H9 (cell line): Measurements from ENCODE around the gene GRM5. TPM values are rescaled to one million over a fixed set of nuclear protein-coding genes. Genes with fewer than 3 reads are reported as not detected.

Experiments used
- DNase-seq: peaks from one replicate; pipeline ENCODE4 v3.0.0-alpha.2; 2017
- H2AFZ ChIP-seq: one replicate; pipeline ENCODE4 v1.6.1; 2013; ENCODE audit warnings: mild to moderate bottlenecking, low read length, control low read depth, moderate library complexity
- H2AK5ac ChIP-seq: 2 replicates; pipeline ENCODE4 v1.6.1; 2013; ENCODE audit warnings: low read length, control low read depth, mixed read lengths; ENCODE audit not compliant: insufficient read length
- H2BK120ac ChIP-seq: one replicate; pipeline ENCODE4 v1.6.1; 2013; ENCODE audit warnings: low read depth, mild to moderate bottlenecking, low read length, control low read depth, inconsistent platforms; ENCODE audit not compliant: poor library complexity, severe bottlenecking
- H2BK12ac ChIP-seq: 2 replicates; pipeline ENCODE4 v1.6.1; 2013; ENCODE audit warnings: low read length, control low read depth, mixed read lengths, low read depth; ENCODE audit not compliant: insufficient read length
- H2BK15ac ChIP-seq: 2 replicates; pipeline ENCODE4 v1.6.1; 2013; ENCODE audit warnings: low read depth, low read length, control low read depth
- H2BK20ac ChIP-seq: one replicate; pipeline ENCODE4 v1.6.1; 2013; ENCODE audit warnings: low read depth, mild to moderate bottlenecking, low read length, control low read depth, inconsistent platforms; ENCODE audit not compliant: poor library complexity, severe bottlenecking
- H2BK5ac ChIP-seq: 2 replicates; pipeline ENCODE4 v1.6.1; 2013; ENCODE audit warnings: low read length, control low read depth, mixed read lengths; ENCODE audit not compliant: insufficient read length
- H3K14ac ChIP-seq: 2 replicates; pipeline ENCODE4 v1.6.1; 2013; ENCODE audit warnings: low read length, control low read depth; ENCODE audit not compliant: insufficient read depth
- H3K18ac ChIP-seq: 2 replicates; pipeline ENCODE4 v1.6.1; 2013; ENCODE audit warnings: low read depth, mild to moderate bottlenecking, mixed read lengths, low read length, control low read depth; ENCODE audit not compliant: insufficient read length
- H3K23ac ChIP-seq: 2 replicates; pipeline ENCODE4 v1.6.1; 2013; ENCODE audit warnings: low read length, control low read depth, mixed read lengths, low read depth; ENCODE audit not compliant: insufficient read length
- H3K23me2 ChIP-seq: 2 replicates; pipeline ENCODE4 v1.6.1; 2013; ENCODE audit warnings: low read depth, mild to moderate bottlenecking, mixed read lengths, low read length, control low read depth; ENCODE audit not compliant: insufficient read length, poor library complexity, severe bottlenecking
- H3K27ac ChIP-seq: 2 replicates; pipeline ENCODE4 v1.5.1; 2013; ENCODE audit warnings: low read length, control low read depth, mixed read lengths, low read depth; ENCODE audit not compliant: insufficient read length
- H3K27me3 ChIP-seq: 2 replicates; pipeline ENCODE4 v1.6.1; 2013; ENCODE audit warnings: low read length, control low read depth, inconsistent platforms; ENCODE audit not compliant: insufficient read depth
- H3K4ac ChIP-seq: 2 replicates; pipeline ENCODE4 v1.6.1; 2013; ENCODE audit warnings: low read depth, mild to moderate bottlenecking, control low read depth, inconsistent platforms, low read length, moderate library complexity
- H3K4me1 ChIP-seq: 2 replicates; pipeline ENCODE4 v1.6.1; 2013; ENCODE audit warnings: low read length, control low read depth, inconsistent platforms; ENCODE audit not compliant: insufficient read depth
- H3K4me2 ChIP-seq: 2 replicates; pipeline ENCODE4 v1.6.1; 2013; ENCODE audit warnings: low read length, control low read depth, mixed read lengths; ENCODE audit not compliant: insufficient read length, insufficient read depth
- H3K56ac ChIP-seq: 2 replicates; pipeline ENCODE4 v1.6.1; 2013; ENCODE audit warnings: low read depth, mild to moderate bottlenecking, mixed read lengths, low read length, control low read depth; ENCODE audit not compliant: insufficient read length
- H3K79me1 ChIP-seq: 2 replicates; pipeline ENCODE4 v1.6.1; 2013; ENCODE audit warnings: low read depth, mild to moderate bottlenecking, moderate library complexity, low read length, control low read depth, inconsistent platforms; ENCODE audit not compliant: insufficient read depth, poor library complexity, severe bottlenecking
- H3K79me2 ChIP-seq: 2 replicates; pipeline ENCODE4 v1.6.1; 2013; ENCODE audit warnings: low read length, control low read depth, inconsistent platforms; ENCODE audit not compliant: insufficient read depth
- H3K9ac ChIP-seq: 2 replicates; pipeline ENCODE4 v1.6.1; 2013; ENCODE audit warnings: low read length, control low read depth, mixed read lengths; ENCODE audit not compliant: insufficient read length; ENCODE audit errors: extremely low read depth
- H3K9me3 ChIP-seq: one replicate; pipeline ENCODE4 v1.6.1; 2013; ENCODE audit warnings: low read depth, low read length, inconsistent platforms; ENCODE audit not compliant: control insufficient read depth
- H3T11ph ChIP-seq: one replicate; pipeline ENCODE4 v1.6.1; 2013; ENCODE audit warnings: mild to moderate bottlenecking, low read length, control low read depth, inconsistent platforms
- H4K20me1 ChIP-seq: one replicate; pipeline ENCODE4 v1.6.1; 2013; ENCODE audit not compliant: control insufficient read depth, insufficient read length, insufficient read depth
- H4K5ac ChIP-seq: 2 replicates; pipeline ENCODE4 v1.6.1; 2013; ENCODE audit warnings: low read depth, mild to moderate bottlenecking, mixed read lengths, low read length, control low read depth; ENCODE audit not compliant: insufficient read length
- H4K8ac ChIP-seq: replicated peaks from 2 replicates; pipeline ENCODE4 v1.6.1; 2013; ENCODE audit warnings: low read length, control low read depth, mixed read lengths, low read depth; ENCODE audit not compliant: insufficient read length
- H4K91ac ChIP-seq: 2 replicates; pipeline ENCODE4 v1.6.1; 2013; ENCODE audit warnings: low read depth, mild to moderate bottlenecking, moderate library complexity, mixed read lengths, low read length, control low read depth; ENCODE audit not compliant: insufficient read length
- H3K27ac Mint-ChIP-seq, 3 experiments: 2 replicates in 2 of 3; 3 replicates in 1 of 3; pipeline ENCODE4 v1.8.0; 2020 to 2021; ENCODE audit warnings: mixed read lengths in 3 of 3, mild to moderate bottlenecking in 1 of 3, moderate library complexity in 1 of 3
- H3K27me3 Mint-ChIP-seq: 2 replicates; pipeline ENCODE4 v1.8.0; 2021; ENCODE audit warnings: low read depth, mild to moderate bottlenecking, moderate library complexity, mixed read lengths
- H3K36me3 Mint-ChIP-seq, 3 experiments: 2 replicates in 2 of 3; 3 replicates in 1 of 3; pipeline ENCODE4 v1.8.0; 2020 to 2021; ENCODE audit warnings: low read depth in 3 of 3, mixed read lengths in 3 of 3; ENCODE audit not compliant: insufficient read depth in 1 of 3
- H3K4me1 Mint-ChIP-seq, 2 experiments: 2 replicates each; pipeline ENCODE4 v1.8.0; 2020; ENCODE audit warnings: mixed read lengths in 2 of 2
- H3K4me3 Mint-ChIP-seq, 2 experiments: 2 replicates in 1 of 2; 3 replicates in 1 of 2; pipeline ENCODE4 v1.8.0; 2020 to 2021; ENCODE audit warnings: mild to moderate bottlenecking in 2 of 2, mixed read lengths in 2 of 2, moderate library complexity in 1 of 2
- H3K9me3 Mint-ChIP-seq, 2 experiments: 2 replicates in 1 of 2; 3 replicates in 1 of 2; pipeline ENCODE4 v1.8.0; 2020; ENCODE audit warnings: mild to moderate bottlenecking in 2 of 2, mixed read lengths in 2 of 2, moderate library complexity in 1 of 2
- WGBS: extraction: QIAGEN DNeasy Blood & Tissue Kit; methylation state at CpG from one replicate; pipeline ENCODE4 v1.1.7; 2013; ENCODE audit warnings: missing lambda C conversion rate, low lambda C conversion rate, mixed read lengths; ENCODE audit not compliant: insufficient read length; ENCODE audit errors: extremely low coverage; 5-methylcytosine and 5-hydroxymethylcytosine counted together
- total RNA-seq: library from RNA; stranded (reverse); gene quantifications from 2 replicates; pipeline ENCODE4 v1.2.1, GENCODE V29; 2021
- TF ChIP-seq, protein P1 (sequence below): fragments of 200-600 bp; sonication (generic); conservative IDR thresholded peaks from 3 replicates; pipeline ENCODE4 v1.8.0; 2021; ENCODE audit warnings: antibody characterized with exemption, mild to moderate bottlenecking

The GRM5 gene
- total RNA-seq, 1 experiment from 2014 or later = not detected

DNA sequence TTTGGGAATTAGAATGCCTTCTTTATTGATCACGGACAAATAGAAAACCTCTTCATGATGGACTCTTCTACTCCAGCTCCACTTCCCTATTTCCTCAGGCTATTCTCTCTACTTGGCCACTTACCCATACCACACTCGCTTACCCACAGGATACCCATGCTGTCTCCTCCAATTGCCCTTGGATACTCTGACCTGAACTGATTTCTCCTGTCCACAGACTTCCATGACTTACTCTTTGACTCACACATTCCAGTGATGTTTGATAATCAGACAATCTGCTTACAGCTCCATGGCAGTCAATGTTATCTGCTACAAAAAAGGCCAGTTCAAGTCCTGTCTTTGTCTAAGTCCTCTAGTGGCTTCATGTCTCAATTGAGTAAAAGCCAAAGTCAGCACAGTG is 436.3 kb downstream of the GRM5 start:
- peak overlapping the region in 1 of 3 experiments; percentile 3; a peak in 1 of 7 replicates for H3K27ac Mint-ChIP-seq
- peaks cover 8% of the 10 kb centered on the region; the same call in 1 of the 2 replicates for H3K4me1 ChIP-seq
- H3K4me3 Mint-ChIP-seq = no peak overlapping the region

More for the DNA sequence above, 436.3 kb downstream of the GRM5 start:
- no peak overlapping the region for H4K8ac ChIP-seq
- no peak overlapping the region for H3K9ac ChIP-seq
- Mint-ChIP-seq H3K27me3 (peaks cover 3% of the 10 kb centered on the region; the same call in 1 of the 2 replicates), H3K9me3 (no peaks in the 10 kb centered on the region; a peak in 1 of 5 replicates), H3K4me1 (peaks cover 20 to 27% of the 10 kb centered on the region in 2 experiments), H3K36me3 (no peaks in the 10 kb centered on the region)
- H3K9me3 ChIP-seq = no peaks in the 10 kb centered on the region
- DNase-seq = no peak
- no peak overlapping the region for H3K4ac ChIP-seq
- H2AK5ac ChIP-seq = no peak overlapping the region
- no peak overlapping the region for H4K91ac ChIP-seq
- H3K27ac ChIP-seq = no peak overlapping the region
- H2BK5ac ChIP-seq = no peak overlapping the region
- H2BK12ac ChIP-seq = no peak overlapping the region
- H3K79me1 ChIP-seq = no peaks in the 10 kb centered on the region
- no peak overlapping the region for H3K23ac ChIP-seq
- H3K14ac ChIP-seq = no peak overlapping the region
- H2AFZ ChIP-seq = no peak overlapping the region
- H3K18ac ChIP-seq = no peak overlapping the region
- no peak overlapping the region for H3T11ph ChIP-seq
- H3K56ac ChIP-seq = no peak overlapping the region
- H3K27me3 ChIP-seq = no peaks in the 10 kb centered on the region
- no peak overlapping the region for H2BK15ac ChIP-seq
- H3K23me2 ChIP-seq = no peaks in the 10 kb centered on the region
- TF ChIP-seq, protein P1, sequence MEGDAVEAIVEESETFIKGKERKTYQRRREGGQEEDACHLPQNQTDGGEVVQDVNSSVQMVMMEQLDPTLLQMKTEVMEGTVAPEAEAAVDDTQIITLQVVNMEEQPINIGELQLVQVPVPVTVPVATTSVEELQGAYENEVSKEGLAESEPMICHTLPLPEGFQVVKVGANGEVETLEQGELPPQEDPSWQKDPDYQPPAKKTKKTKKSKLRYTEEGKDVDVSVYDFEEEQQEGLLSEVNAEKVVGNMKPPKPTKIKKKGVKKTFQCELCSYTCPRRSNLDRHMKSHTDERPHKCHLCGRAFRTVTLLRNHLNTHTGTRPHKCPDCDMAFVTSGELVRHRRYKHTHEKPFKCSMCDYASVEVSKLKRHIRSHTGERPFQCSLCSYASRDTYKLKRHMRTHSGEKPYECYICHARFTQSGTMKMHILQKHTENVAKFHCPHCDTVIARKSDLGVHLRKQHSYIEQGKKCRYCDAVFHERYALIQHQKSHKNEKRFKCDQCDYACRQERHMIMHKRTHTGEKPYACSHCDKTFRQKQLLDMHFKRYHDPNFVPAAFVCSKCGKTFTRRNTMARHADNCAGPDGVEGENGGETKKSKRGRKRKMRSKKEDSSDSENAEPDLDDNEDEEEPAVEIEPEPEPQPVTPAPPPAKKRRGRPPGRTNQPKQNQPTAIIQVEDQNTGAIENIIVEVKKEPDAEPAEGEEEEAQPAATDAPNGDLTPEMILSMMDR = no peak
- H3K4me2 ChIP-seq = no peak overlapping the region
- no peaks in the 10 kb centered on the region for H3K79me2 ChIP-seq
- WGBS = no CpG with 5 or more reads among the region's 2 CpGs
- no peaks in the 10 kb centered on the region for H4K20me1 ChIP-seq
- no peak overlapping the region for H4K5ac ChIP-seq
- no peak overlapping the region for H2BK120ac ChIP-seq
- no peak overlapping the region for H2BK20ac ChIP-seq
